OCI-LY1 (cell line): Measurements from ENCODE around the gene IL16.

Experiments
- CTCF ChIP-seq: fragments of 200-600 bp; sonication (generic), shearing (Covaris generic); IDR thresholded peaks from 2 replicates; pipeline ENCODE4 v1.5.1; 2017; ENCODE audit warnings: mild to moderate bottlenecking, antibody characterized with exemption, low read length, moderate library complexity, mixed read lengths
- EZH2 ChIP-seq: fragments of 200-600 bp; sonication (generic), shearing (Covaris generic); IDR thresholded peaks from 2 replicates; pipeline ENCODE4 v1.8.0; 2017; ENCODE audit warnings: borderline replicate concordance, mixed run types, mild to moderate bottlenecking, antibody characterized with exemption, low read length, moderate library complexity, mixed read lengths

DNA sequence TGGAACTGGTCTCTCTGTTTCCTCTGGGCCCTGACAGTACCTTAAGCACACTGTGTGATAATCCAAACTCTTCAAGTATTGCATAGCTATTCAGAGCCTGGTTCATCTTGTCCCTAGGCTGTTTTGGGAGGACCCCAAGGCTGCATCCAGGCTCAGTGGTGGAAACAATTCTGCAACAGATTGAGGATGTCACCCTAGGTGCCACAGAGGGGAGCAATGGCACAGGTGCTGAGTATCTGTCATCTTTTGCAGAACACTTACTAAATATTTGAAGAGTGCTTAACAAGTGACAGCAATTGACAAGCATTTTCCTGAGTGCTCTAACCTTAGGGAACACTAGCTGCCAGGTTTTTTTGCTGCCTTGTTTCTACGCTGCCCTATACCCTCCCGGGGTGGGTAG lies 99.5 kb downstream of the IL16 start:
- TF ChIP-seq CTCF (no peak; the same call in 1 of the 2 replicates), EZH2 (no peak)
